ENCODE data around the gene TMOD2. TPM values are rescaled to one million over a fixed set of nuclear protein-coding genes. Genes with fewer than 3 reads are reported as not detected.

TMOD2 gene
- total RNA-seq, 1 experiment from 2014 or later: 3.6 TPM

- no peak for TF ChIP-seq ZNF263 (CRISPR knock-in tag; IDR thresholded peaks at IDR 0.05; ENCODE audit: low read depth)
These were observed 61.2 kb downstream of the TMOD2 start (continued) for GRCh38 chr15:51812598-51812997.

DNA sequence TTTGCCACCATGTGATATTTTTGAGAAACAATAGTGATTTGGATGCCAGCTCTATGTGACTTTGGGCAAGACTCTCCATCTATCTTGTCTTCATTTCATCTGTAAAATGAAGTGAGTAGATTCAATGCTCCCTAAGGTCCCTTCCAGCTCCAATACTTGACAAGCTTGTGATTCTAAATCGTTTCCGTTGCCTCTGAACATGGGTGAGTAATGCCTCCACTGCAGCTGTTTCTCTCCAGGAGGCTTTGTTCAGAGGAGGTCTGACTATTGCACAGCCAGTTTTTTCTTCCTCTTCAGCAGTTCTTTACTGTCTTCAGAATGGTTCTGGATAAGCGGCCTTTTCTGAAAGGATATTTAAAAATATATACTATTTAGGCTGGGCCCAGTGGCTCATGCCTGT lies 63.2 kb downstream of the TMOD2 start:
- CTCF ChIA-PET: no interaction called here
- H3K27me3 Mint-ChIP-seq (ENCODE audit: low read depth): no peaks in the 10 kb centered on the region
- POLR2A ChIA-PET: no interaction called here

GRCh38 chr15:51816611-51817010 lies 65.2 kb downstream of the TMOD2 start:
- peaks cover 12% of the 10 kb centered on the region for H3K4me1 Mint-ChIP-seq
- CTCF ChIA-PET: no interaction called here
- no peak overlapping the region for H3K4me3 Mint-ChIP-seq
- no peak for TF ChIP-seq ATF2 (CRISPR knock-in tag; IDR thresholded peaks at IDR 0.05; ENCODE audit: borderline replicate concordance, low read depth)
- TF ChIP-seq AR (CRISPR knock-in tag; IDR thresholded peaks at IDR 0.05): no peak
- TF ChIP-seq, protein P1, sequence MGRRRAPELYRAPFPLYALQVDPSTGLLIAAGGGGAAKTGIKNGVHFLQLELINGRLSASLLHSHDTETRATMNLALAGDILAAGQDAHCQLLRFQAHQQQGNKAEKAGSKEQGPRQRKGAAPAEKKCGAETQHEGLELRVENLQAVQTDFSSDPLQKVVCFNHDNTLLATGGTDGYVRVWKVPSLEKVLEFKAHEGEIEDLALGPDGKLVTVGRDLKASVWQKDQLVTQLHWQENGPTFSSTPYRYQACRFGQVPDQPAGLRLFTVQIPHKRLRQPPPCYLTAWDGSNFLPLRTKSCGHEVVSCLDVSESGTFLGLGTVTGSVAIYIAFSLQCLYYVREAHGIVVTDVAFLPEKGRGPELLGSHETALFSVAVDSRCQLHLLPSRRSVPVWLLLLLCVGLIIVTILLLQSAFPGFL (CRISPR knock-in tag; IDR thresholded peaks at IDR 0.05; ENCODE audit: borderline replicate concordance): no peak
- TF ChIP-seq ZNF423 (CRISPR knock-in tag; IDR thresholded peaks at IDR 0.05): no peak
- TF ChIP-seq ZNF512 (CRISPR knock-in tag; IDR thresholded peaks at IDR 0.05; ENCODE audit: borderline replicate concordance): no peak
- no peak for TF ChIP-seq ZNF416 (CRISPR knock-in tag; IDR thresholded peaks at IDR 0.05)
- no peak for TF ChIP-seq FOXP1 (CRISPR knock-in tag; IDR thresholded peaks at IDR 0.05; ENCODE audit: borderline replicate concordance)
- POLR2A ChIA-PET: no interaction called here
- no peak overlapping the region for H3K27ac Mint-ChIP-seq
- peaks cover 22% of the 10 kb centered on the region for H3K9me3 Mint-ChIP-seq
- ATAC-seq (no peak), DNase-seq (ENCODE audit: low spot score) (no peak)
- no peaks in the 10 kb centered on the region for H3K27me3 Mint-ChIP-seq (ENCODE audit: low read depth)
- peaks cover 12% of the 10 kb centered on the region for H3K36me3 Mint-ChIP-seq

More for the DNA sequence above, 63.2 kb downstream of the TMOD2 start:
- H3K4me3 Mint-ChIP-seq: no peak overlapping the region
- no peak for TF ChIP-seq ATF2 (CRISPR knock-in tag; IDR thresholded peaks at IDR 0.05; ENCODE audit: borderline replicate concordance, low read depth)
- TF ChIP-seq GABPB1 (CRISPR knock-in tag; IDR thresholded peaks at IDR 0.05): no peak
- no peak overlapping the region for H3K27ac Mint-ChIP-seq
- ATAC-seq (no peak), DNase-seq (ENCODE audit: low spot score) (no peak)
- H3K36me3 Mint-ChIP-seq: no peaks in the 10 kb centered on the region
- peaks cover 12% of the 10 kb centered on the region for H3K4me1 Mint-ChIP-seq
- H3K9me3 Mint-ChIP-seq: peaks cover 2% of the 10 kb centered on the region

GRCh38 chr15:51818150-51818549 lies 66.8 kb downstream of the TMOD2 start:
- no peaks in the 10 kb centered on the region for H3K27me3 Mint-ChIP-seq (ENCODE audit: low read depth)
- H3K4me3 Mint-ChIP-seq: no peak overlapping the region
- ChIA-PET POLR2A (no interaction called here), CTCF (interaction anchor here (0.7 to 1.3 kb wide), 3 partner anchors 16 to 70 kb away, joined by 3 to 5 read pairs (median 4); no protein-coding TSS in a partner anchor)
- DNase-seq (ENCODE audit: low spot score): no peak
- H3K36me3 Mint-ChIP-seq: peaks cover 13% of the 10 kb centered on the region
- peaks cover 10% of the 10 kb centered on the region for H3K4me1 Mint-ChIP-seq
- no peak for TF ChIP-seq ZNF219 (CRISPR knock-in tag; IDR thresholded peaks at IDR 0.05; ENCODE audit: borderline replicate concordance)
- peaks cover 28% of the 10 kb centered on the region for H3K9me3 Mint-ChIP-seq
- no peak overlapping the region for H3K27ac Mint-ChIP-seq
- ATAC-seq: no peak
